T-helper 2 cell treated with Interferon-gamma antibody and Interleukin-4, amounts not matched to agents 5 μg/mL and 100 μg/mL, for 36 hours (primary cell): Measurements from ENCODE around the gene CERS4.
"Not testable (repeated sequence)": the region's sequence is repeated elsewhere in the genome, so short reads cannot be mapped to it uniquely, and the experiment has no call there.

Experiments used
- DNase-seq: peaks from one replicate; pipeline ENCODE4 v3.0.0; 2021; ENCODE audit warnings: low spot score
- H3K27ac Mint-ChIP-seq: one replicate; pipeline ENCODE4 v1.8.0; 2021; ENCODE audit warnings: mild to moderate bottlenecking, mixed read lengths
- H3K27me3 Mint-ChIP-seq: one replicate; pipeline ENCODE4 v1.8.0; 2021; ENCODE audit warnings: low read depth, mixed read lengths
- H3K36me3 Mint-ChIP-seq: one replicate; pipeline ENCODE4 v1.8.0; 2021; ENCODE audit warnings: low read depth, mixed read lengths
- H3K4me1 Mint-ChIP-seq: one replicate; pipeline ENCODE4 v1.8.0; 2021; ENCODE audit warnings: low read depth, mixed read lengths
- H3K4me3 Mint-ChIP-seq: one replicate; pipeline ENCODE4 v1.8.0; 2022; ENCODE audit warnings: mild to moderate bottlenecking, moderate library complexity, mixed read lengths
- H3K9me3 Mint-ChIP-seq: one replicate; pipeline ENCODE4 v1.8.0; 2021; ENCODE audit warnings: mixed read lengths

CERS4 gene

DNA sequence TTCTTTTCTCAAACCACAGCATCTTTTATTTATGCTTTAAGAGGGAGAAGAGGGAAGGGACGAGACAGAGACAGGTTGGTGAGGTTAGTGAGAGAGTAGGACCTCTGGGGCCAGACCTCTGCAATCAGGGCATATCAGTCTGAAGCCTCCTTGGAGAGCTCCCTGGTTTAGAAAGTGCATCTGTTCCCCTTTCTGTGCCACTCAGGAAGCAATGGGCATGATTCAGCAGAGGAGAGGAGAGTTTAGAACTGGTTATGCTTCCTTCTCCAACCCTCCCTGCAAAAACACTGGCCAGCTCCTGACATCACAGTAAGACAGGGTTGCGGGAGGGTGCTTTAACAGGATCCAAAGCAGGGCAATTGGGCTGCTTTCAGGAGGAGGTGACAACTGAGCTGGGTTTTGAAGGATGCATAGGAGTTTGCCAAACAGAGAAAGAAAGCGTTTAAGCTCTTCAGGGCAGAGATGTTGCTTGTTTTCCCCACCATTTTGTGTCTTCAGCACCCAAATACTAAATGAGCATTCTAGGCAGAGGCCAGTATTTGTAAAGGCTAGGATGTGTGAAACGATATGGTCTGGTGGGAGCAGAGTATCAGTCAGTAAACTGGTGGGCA, 33.1 kb downstream of the CERS4 start:
- no peak overlapping the region for H3K27ac Mint-ChIP-seq
- no peak overlapping the region for H3K4me3 Mint-ChIP-seq
- H3K4me1 Mint-ChIP-seq, result peaks cover 8% of the 10 kb centered on the region
- peaks cover 28% of the 10 kb centered on the region for H3K36me3 Mint-ChIP-seq
- no peak for DNase-seq
- H3K27me3 Mint-ChIP-seq, result no peaks in the 10 kb centered on the region
- H3K9me3 Mint-ChIP-seq, result peaks cover 8% of the 10 kb centered on the region

DNA sequence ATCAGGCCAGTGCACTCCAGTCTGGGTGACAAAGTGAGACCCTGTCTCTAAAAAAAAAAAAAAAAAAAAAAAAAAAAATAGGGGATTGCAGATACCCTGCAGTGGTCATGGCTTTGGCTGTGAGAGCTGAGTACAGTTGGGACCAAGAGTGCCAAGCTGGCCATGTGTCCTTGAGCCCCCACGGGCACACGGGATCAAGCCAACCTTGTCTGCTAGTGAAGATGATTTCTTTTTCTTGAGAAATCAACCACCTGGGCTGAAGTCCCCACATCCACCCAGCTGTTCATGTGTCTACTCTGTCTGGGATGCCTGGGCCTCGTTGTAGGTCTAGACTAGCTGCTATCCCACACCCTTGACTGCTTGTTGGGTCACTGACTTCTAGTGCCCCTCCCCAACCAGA, 34.0 kb downstream of the CERS4 start:
- Mint-ChIP-seq H3K27me3 (no peaks in the 10 kb centered on the region), H3K36me3 (peaks cover 25% of the 10 kb centered on the region), H3K9me3 (peaks cover 8% of the 10 kb centered on the region), H3K4me1 (peaks cover 8% of the 10 kb centered on the region), H3K4me3 (no peak overlapping the region), H3K27ac (no peak overlapping the region)
- no peak for DNase-seq

GRCh38 chr19:8244442-8244841, 35.3 kb downstream of the CERS4 start:
- Mint-ChIP-seq H3K27ac (no peak overlapping the region), H3K27me3 (no peaks in the 10 kb centered on the region), H3K4me1 (peaks cover 8% of the 10 kb centered on the region), H3K9me3 (peaks cover 8% of the 10 kb centered on the region), H3K36me3 (peaks cover 25% of the 10 kb centered on the region), H3K4me3 (no peak overlapping the region)
- DNase-seq, result no peak

DNA sequence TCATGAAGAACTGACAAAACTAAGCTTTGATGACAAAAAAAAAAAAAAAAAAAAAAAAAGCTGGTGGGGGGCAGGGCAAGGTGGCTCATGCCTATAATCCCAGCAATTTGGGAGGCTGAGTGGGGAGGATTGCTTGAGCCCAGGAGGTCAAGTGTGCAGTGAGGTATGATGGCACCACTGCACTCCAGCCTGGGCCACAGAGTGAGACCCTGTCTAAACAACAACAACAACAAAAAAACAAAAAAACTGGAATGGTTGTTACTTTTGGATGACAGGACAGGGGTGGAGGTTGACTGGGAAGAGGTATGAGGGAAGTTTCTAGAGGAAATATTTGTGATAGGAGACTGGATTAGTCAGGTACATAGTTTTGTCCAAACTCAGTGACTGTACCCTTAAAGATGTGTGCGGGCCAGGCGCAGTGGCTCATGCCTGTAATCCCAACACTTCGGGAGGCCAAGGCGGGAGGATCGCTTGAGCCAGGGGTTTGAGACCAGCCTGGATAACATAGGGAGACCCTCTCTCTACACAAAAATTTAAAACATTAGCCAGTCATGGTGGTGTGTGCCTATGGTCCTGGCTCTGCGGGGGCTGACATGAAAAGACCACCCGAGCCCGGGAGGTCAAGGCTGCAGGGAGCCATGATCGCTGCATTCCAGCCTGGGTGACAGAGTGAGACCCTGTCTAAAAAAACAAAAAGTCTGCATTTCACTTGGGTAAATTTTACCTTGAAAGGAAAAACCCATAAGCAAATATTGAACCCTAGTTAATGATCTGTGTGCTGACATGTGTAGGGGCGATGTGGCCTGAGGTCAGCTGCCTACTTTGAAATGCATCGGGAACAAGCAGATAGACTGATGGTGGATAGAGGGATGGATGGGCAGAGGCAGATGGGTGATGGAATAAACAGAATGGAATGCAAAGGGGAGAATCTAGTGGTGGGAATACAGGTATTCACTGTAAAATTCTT, 37.0 kb downstream of the CERS4 start:
- Mint-ChIP-seq H3K4me1 (no peaks in the 10 kb centered on the region), H3K9me3 (peaks cover 8% of the 10 kb centered on the region), H3K4me3 (no peak overlapping the region), H3K36me3 (peaks cover 19% of the 10 kb centered on the region), H3K27ac (no peak overlapping the region), H3K27me3 (no peaks in the 10 kb centered on the region)
- DNase-seq, result no peak

GRCh38 chr19:8247129-8247890, 38.1 kb downstream of the CERS4 start:
- H3K36me3 Mint-ChIP-seq, result peaks cover 12% of the 10 kb centered on the region
- not testable (repeated sequence) for H3K27ac Mint-ChIP-seq, H3K9me3 Mint-ChIP-seq

DNA sequence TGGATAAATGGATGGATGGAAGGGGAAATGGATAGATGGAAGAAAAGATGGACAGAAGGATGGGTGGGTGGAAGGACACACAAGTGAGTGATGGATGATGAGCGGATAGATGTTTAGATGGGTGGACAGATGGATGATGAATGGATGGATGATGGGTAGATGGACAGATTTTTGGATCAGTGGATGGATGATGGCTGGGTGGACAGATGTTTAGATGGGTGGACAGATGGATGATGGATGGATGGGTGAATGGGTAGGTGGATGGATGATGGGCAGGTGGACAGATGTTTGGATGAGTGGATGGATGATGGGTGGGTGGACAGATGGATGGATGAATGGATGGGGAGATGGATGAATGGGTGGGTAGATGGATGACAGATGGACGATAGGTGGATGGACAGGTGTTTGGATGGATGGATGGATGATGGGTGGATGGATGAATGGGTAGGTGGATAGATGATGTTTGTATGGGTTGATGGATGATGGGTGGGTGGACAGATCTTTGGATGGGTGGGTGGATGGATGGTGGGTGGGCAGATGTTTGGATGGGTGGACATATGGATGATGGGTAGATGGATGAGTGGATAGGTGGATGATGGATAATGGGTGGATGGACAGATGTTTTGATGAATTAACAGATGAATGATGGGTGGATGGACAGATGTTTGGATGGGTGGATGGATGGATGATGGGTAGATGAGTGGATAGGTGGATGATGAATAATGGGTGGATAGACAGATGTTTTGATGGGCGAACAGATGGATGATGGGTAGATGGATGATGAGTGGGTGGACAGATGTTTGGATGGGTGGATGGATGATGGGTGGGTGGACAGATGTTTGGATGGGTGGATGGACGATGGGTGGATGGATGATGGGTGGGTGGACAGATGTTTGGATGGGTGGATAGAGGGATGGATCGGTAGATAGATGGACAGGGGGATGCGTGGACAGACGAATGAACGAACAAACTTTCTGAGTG, 39.5 kb downstream of the CERS4 start:
- Mint-ChIP-seq H3K36me3 (peaks cover 4% of the 10 kb centered on the region), H3K27me3 (no peaks in the 10 kb centered on the region), H3K27ac (no peak overlapping the region), H3K4me3 (no peak overlapping the region), H3K9me3 (no peaks in the 10 kb centered on the region), H3K4me1 (peaks cover 1% of the 10 kb centered on the region)
- no peak for DNase-seq

More at GRCh38 chr19:8247129-8247890, 38.1 kb downstream of the CERS4 start:
- not testable (repeated sequence) for H3K4me1 Mint-ChIP-seq, H3K4me3 Mint-ChIP-seq, DNase-seq, H3K27me3 Mint-ChIP-seq

- DNase-seq, result no peak
- Mint-ChIP-seq H3K27ac (no peak overlapping the region), H3K4me3 (no peak overlapping the region), H3K36me3 (peaks cover 2% of the 10 kb centered on the region), H3K9me3 (no peaks in the 10 kb centered on the region), H3K4me1 (peaks cover 1% of the 10 kb centered on the region), H3K27me3 (no peaks in the 10 kb centered on the region)
These were observed 41.4 kb downstream of the CERS4 start for GRCh38 chr19:8250596-8250995.

- no peaks in the 10 kb centered on the region for H3K27me3 Mint-ChIP-seq
- H3K27ac Mint-ChIP-seq, result no peak overlapping the region
- H3K4me1 Mint-ChIP-seq, result peaks cover 1% of the 10 kb centered on the region
- DNase-seq, result no peak
- H3K9me3 Mint-ChIP-seq, result no peaks in the 10 kb centered on the region
- H3K4me3 Mint-ChIP-seq, result no peak overlapping the region
- peaks cover 2% of the 10 kb centered on the region for H3K36me3 Mint-ChIP-seq
These were observed 41.9 kb downstream of the CERS4 start for GRCh38 chr19:8251025-8251472.

GRCh38 chr19:8252922-8253589, 43.9 kb downstream of the CERS4 start:
- peak; percentile 68 for DNase-seq
- Mint-ChIP-seq H3K9me3 (no peaks in the 10 kb centered on the region), H3K27me3 (no peaks in the 10 kb centered on the region), H3K27ac (no peak overlapping the region), H3K4me1 (peaks cover 9% of the 10 kb centered on the region), H3K36me3 (peaks cover 8% of the 10 kb centered on the region), H3K4me3 (no peak overlapping the region)

DNA sequence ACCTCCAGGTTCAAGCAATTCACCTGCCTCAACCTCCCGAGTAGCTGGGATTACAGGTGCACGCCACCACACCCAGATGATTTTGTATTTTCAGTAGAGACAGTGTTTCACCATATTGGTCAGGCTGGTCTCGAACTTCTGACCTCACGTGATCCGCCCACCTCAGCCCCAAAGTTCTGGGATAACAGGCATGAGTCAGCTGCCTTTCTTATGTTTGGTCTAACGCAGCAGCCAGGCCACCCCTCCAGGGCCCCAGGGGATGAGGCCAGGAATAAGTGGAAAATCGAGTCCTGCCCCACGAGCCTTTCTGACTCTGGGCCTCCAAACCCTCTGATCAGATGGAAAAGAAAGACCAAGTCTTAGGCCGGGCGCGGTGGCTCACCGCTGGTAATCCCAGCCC, 44.5 kb downstream of the CERS4 start:
- H3K9me3 Mint-ChIP-seq, result no peaks in the 10 kb centered on the region
- DNase-seq, result no peak
- H3K27ac Mint-ChIP-seq, result no peak overlapping the region
- H3K4me3 Mint-ChIP-seq, result no peak overlapping the region
- peaks cover 8% of the 10 kb centered on the region for H3K36me3 Mint-ChIP-seq
- H3K4me1 Mint-ChIP-seq, result peaks cover 9% of the 10 kb centered on the region
- H3K27me3 Mint-ChIP-seq, result no peaks in the 10 kb centered on the region

GRCh38 chr19:8254286-8255001, 45.3 kb downstream of the CERS4 start:
- H3K27ac Mint-ChIP-seq, result no peak overlapping the region
- H3K36me3 Mint-ChIP-seq, result peaks cover 10% of the 10 kb centered on the region
- H3K9me3 Mint-ChIP-seq, result no peaks in the 10 kb centered on the region
- H3K4me1 Mint-ChIP-seq, result peaks cover 9% of the 10 kb centered on the region
- no peak overlapping the region for H3K4me3 Mint-ChIP-seq
- DNase-seq, result no peak
- H3K27me3 Mint-ChIP-seq, result no peaks in the 10 kb centered on the region

DNA sequence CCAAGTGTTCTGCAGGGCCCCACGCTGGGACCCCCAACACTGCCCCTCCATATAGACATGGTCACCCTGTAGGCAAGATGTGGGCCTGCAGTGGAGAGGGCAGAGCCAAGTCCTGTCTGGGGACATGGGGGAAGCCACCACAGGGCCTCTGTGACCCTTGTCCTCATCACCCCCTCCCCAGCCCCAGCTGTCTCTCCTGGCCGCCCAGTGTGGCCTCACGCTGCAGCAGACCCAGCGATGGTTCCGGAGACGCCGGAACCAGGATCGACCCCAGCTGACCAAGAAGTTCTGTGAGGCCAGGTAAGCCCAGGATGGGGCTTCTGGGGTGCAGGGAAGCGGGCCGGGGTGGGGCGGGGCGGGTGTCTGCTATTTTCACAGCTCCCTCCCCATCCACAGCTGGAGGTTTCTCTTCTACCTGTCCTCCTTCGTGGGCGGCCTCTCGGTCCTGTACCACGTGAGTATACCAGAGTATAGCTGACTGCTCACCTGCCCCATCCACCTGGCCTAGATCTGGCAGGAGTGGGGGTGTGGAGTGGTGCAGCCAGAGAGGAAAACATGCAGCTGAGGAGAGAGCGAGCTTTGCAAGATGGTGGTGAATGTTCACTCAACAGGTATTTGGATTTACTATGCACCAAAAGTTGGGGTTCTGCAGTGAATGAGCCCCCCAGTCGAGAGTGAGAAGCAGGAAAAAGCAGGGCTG, 46.4 kb downstream of the CERS4 start:
- no peaks in the 10 kb centered on the region for H3K27me3 Mint-ChIP-seq
- peaks cover 10% of the 10 kb centered on the region for H3K36me3 Mint-ChIP-seq
- no peak overlapping the region for H3K27ac Mint-ChIP-seq
- no peaks in the 10 kb centered on the region for H3K9me3 Mint-ChIP-seq
- H3K4me1 Mint-ChIP-seq, result peaks cover 9% of the 10 kb centered on the region
- H3K4me3 Mint-ChIP-seq, result no peak overlapping the region
- DNase-seq, result no peak
